ENCODE measurements around the gene COL5A1.

The COL5A1 gene

DNA sequence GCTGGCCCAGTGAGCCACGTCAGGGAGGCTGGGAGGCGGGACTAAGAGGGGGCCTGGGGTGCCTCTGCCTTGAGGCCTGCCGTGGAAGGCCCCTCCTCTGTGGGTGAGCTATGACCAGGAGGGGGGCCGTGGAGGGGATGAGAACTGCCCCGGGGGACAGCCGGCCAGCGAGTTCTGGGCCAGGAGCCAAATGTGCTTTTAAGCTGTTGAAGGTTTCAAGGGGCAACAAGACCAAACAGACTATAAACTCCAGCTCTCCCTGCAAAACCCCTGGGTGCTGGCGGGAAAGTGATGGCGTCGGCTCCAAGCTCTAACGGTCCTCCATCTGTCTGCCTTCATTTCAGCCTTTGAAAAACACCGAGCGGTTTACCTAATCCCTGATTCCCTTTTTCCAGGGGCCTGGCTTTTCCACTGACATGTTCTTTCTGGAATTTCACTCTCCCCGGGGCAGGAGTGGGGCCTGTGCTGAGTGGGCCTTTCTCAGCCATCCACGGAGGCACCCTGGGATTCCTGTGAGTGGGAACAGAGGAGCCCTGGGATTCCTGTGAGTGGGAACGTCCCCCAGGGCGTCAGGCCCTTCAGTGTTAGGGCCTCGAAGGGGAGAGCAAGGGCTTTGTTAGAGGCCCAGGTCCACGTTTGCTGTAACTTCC lies 65.6 kb downstream of the COL5A1 start:
- H3K4me3 ChIP-seq (ENCODE audit: control insufficient read depth, low read depth, low read length) = no peak overlapping the region
- DNase-seq (ENCODE audit: low read depth) = peak; percentile 82
- TF ChIP-seq, protein P1, sequence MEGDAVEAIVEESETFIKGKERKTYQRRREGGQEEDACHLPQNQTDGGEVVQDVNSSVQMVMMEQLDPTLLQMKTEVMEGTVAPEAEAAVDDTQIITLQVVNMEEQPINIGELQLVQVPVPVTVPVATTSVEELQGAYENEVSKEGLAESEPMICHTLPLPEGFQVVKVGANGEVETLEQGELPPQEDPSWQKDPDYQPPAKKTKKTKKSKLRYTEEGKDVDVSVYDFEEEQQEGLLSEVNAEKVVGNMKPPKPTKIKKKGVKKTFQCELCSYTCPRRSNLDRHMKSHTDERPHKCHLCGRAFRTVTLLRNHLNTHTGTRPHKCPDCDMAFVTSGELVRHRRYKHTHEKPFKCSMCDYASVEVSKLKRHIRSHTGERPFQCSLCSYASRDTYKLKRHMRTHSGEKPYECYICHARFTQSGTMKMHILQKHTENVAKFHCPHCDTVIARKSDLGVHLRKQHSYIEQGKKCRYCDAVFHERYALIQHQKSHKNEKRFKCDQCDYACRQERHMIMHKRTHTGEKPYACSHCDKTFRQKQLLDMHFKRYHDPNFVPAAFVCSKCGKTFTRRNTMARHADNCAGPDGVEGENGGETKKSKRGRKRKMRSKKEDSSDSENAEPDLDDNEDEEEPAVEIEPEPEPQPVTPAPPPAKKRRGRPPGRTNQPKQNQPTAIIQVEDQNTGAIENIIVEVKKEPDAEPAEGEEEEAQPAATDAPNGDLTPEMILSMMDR (conservative IDR thresholded peaks at IDR 0.05; ENCODE audit: control insufficient read depth, insufficient read depth, low read depth, low read length) = no peak

DNA sequence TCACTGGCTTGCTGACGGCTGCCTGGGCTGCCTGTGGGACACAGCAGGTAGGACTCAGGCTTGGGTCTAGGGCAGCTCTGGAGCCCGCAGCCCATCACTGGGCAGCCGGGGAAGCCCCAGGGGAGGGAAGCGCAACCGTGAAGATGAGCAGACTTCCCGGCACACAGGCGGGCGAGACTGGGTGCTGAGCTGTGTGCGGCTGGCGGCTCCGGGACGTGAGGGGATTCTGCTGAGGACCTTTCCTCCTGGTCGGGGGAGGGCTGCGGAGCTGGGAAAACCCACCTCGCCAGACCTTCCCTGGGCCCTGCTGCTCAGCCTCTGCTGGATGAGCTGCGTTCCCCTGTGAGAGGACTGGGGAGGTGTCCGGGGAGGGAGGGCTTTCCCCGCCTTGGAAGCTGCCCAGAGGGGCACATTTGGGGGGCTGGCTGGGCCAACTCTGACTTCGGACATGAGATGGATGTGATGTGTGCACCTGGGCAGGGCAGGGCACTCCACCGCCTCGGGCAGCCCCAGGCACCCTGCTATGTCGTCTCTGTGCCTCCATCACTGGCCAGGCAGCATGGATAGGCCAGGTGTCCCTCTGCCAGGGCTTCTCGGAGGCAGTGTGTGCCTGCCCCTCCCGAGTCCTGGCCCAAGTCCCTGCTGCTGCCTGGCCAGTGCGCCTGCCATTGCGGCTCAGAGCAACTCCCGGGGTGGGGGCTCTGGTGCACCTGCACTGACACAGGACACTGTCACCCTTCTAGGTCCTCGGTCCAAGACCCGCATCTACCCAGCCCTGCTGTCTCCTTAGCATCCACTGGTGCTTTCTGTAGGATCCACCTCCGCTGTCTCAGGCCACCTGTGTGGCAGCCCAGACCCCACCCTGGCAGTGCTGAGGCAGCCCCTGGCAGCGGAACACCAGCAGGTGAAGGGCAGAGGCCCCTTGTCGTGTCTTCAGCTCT lies 66.4 kb downstream of the COL5A1 start:
- no peak for DNase-seq (ENCODE audit: low read depth)
- TF ChIP-seq, protein P1 (conservative IDR thresholded peaks at IDR 0.05; ENCODE audit: control insufficient read depth, insufficient read depth, low read depth, low read length) = no peak
- H3K4me3 ChIP-seq (ENCODE audit: control insufficient read depth, low read depth, low read length) = no peak overlapping the region

DNA sequence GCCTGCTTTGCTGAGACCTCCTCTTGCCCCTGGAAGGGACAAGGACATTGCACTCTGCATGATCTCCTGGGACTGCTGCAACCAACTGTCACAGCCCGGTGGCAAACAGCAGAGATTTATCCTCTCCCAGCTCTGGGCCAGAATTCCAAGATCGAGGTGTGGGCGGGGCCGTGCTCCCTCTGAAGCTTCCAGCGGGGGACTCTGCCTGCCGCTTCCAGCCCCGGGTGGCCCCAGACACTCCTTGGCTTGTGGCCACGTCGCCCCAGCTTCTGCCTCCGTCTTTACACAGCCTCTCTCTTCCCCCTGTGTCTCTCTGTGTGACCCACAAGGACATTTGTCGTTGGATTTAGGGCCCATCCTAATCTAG lies 67.1 kb downstream of the COL5A1 start:
- H3K4me3 ChIP-seq (ENCODE audit: control insufficient read depth, low read depth, low read length) = no peak overlapping the region
- DNase-seq (ENCODE audit: low read depth) = no peak
- TF ChIP-seq, protein P1 (conservative IDR thresholded peaks at IDR 0.05; ENCODE audit: control insufficient read depth, insufficient read depth, low read depth, low read length) = no peak

DNA sequence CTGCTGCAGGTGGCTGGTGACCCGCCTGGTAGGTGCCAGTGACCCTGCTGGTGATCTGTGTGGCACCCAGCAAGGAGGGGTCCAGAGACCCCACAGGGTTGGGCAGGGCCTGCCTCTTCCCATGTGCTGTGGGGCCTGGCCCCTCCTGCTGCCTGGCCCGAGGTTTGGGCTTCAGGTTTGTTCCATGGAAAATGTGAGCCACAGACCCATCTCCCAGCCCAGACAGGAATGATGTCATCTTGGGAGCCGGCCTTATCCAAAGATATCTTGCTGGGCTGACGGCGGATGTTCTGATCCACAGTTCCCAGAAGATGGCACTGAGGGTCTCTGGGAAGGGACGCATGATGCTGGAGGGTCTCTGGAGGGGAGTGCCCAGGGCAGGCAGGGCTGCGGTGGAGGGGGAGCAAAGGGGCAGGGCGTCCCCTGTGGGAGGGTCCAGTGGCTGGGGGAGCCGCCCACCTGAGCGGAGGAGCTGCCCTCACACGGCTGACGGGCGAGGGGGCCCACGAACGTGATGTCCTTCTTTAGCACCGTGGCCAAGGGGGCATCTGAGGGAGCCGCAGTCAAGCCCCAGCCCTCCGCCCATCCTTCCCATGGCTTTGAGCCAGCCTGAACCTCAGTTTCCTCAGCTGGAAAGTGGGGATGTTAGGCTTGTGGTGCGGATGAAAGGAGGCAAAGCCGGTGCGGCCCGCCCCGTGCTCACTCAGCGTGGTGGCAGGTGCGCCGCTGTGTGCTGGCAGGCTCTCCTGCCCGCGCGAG lies 68.1 kb downstream of the COL5A1 start:
- DNase-seq (ENCODE audit: low read depth) = peak; percentile 54
- TF ChIP-seq, protein P1 (conservative IDR thresholded peaks at IDR 0.05; ENCODE audit: control insufficient read depth, insufficient read depth, low read depth, low read length) = no peak
- H3K4me3 ChIP-seq (ENCODE audit: control insufficient read depth, low read depth, low read length) = no peak overlapping the region

DNA sequence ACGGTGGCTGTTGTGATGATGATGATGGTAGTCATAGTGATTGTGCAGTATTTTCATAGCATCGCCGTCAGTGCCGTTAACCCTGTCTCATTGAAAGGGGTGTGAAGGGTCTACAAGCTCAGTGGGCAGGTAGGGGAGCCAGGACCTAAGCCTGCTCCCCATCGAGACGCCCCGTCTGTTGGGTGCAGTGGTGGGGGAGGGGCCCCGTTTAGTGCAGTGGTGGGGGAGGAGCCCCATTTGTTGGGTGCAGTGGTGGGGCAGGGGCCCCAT lies 68.6 kb downstream of the COL5A1 start:
- DNase-seq (ENCODE audit: low read depth) = no peak
- TF ChIP-seq, protein P1 (conservative IDR thresholded peaks at IDR 0.05; ENCODE audit: control insufficient read depth, insufficient read depth, low read depth, low read length) = no peak
- no peak overlapping the region for H3K4me3 ChIP-seq (ENCODE audit: control insufficient read depth, low read depth, low read length)

DNA sequence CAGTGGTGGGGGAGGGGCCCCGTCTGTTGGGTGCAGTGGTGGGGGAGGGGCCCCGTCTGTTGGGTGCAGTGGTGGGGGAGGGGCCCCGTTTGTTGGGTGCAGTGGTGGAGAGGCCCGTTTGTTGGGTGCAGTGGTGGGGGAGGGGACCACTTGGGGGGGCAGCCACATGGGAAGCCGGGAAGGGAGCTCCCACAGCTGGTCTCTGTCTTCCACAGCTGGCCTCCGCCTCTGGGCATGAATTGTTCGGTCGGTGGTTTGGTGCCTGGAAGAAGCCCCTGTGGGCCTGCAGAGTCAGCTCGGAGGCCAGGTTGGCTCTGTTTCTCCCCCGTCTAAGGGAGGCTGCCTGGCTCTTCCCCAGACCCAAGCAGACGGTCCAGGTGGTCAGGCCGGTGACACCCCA lies 69.3 kb downstream of the COL5A1 start:
- no peak overlapping the region for H3K4me3 ChIP-seq (ENCODE audit: control insufficient read depth, low read depth, low read length)
- TF ChIP-seq, protein P1 (conservative IDR thresholded peaks at IDR 0.05; ENCODE audit: control insufficient read depth, insufficient read depth, low read depth, low read length) = no peak
- DNase-seq (ENCODE audit: low read depth) = no peak
